DND-41 (cell line): ENCODE measurements around the gene NSG2.

Experiments
- ATAC-seq: fragments of 200-7000 bp; cut with Tn5 transposase; 3 replicates; pipeline ENCODE4 v1.9.1; 2021; ENCODE audit warnings: low read depth; ENCODE audit not compliant: insufficient read depth
- DNase-seq: peaks from one replicate; pipeline ENCODE4 v3.0.0-alpha.2; 2020
- H2AFZ ChIP-seq: 2 replicates; pipeline ENCODE4 v1.6.0; 2012; ENCODE audit warnings: low read depth, low read length
- H3K27ac ChIP-seq: 2 replicates; pipeline ENCODE4 v1.5.1; 2012; ENCODE audit warnings: low read length, inconsistent platforms
- H3K27me3 ChIP-seq: fragments of 200-600 bp; sonication (generic); 2 replicates; pipeline ENCODE4 v1.6.0; 2012; ENCODE audit warnings: low read length, mild to moderate bottlenecking, inconsistent platforms; ENCODE audit not compliant: insufficient read depth, poor library complexity
- H3K36me3 ChIP-seq: 2 replicates; pipeline ENCODE4 v1.5.1; 2012; ENCODE audit warnings: low read length, inconsistent platforms; ENCODE audit not compliant: insufficient read depth
- H3K4me1 ChIP-seq: 2 replicates; pipeline ENCODE4 v1.5.1; 2012; ENCODE audit warnings: mild to moderate bottlenecking, low read length; ENCODE audit not compliant: insufficient read depth
- H3K4me2 ChIP-seq: 2 replicates; pipeline ENCODE4 v1.6.0; 2012; ENCODE audit warnings: mild to moderate bottlenecking, moderate library complexity, low read length, inconsistent platforms; ENCODE audit not compliant: insufficient read depth
- H3K4me3 ChIP-seq, 2 experiments: fragments of 200-600 bp in 1 of 2; shearing (Covaris generic) in 1 of 2; 2 replicates each; pipeline ENCODE4 v1.5.1; 2012 to 2016; ENCODE audit warnings: inconsistent platforms in 2 of 2, low read length in 2 of 2, mild to moderate bottlenecking in 2 of 2, low read depth in 1 of 2, moderate library complexity in 1 of 2
- H3K79me2 ChIP-seq: 2 replicates; pipeline ENCODE4 v1.6.0; 2012; ENCODE audit warnings: low read length, inconsistent platforms; ENCODE audit not compliant: insufficient read depth
- H3K9ac ChIP-seq: 2 replicates; pipeline ENCODE4 v1.6.0; 2012; ENCODE audit warnings: low read depth, mild to moderate bottlenecking, inconsistent platforms, low read length, moderate library complexity
- H3K9me3 ChIP-seq: 2 replicates; pipeline ENCODE4 v1.5.1; 2012; ENCODE audit warnings: low read length, moderate library complexity, mild to moderate bottlenecking, inconsistent platforms; ENCODE audit not compliant: insufficient read depth, severe bottlenecking
- H4K20me1 ChIP-seq: 2 replicates; pipeline ENCODE4 v1.6.0; 2012; ENCODE audit warnings: low read length; ENCODE audit not compliant: insufficient read depth
- CTCF ChIP-seq: IDR thresholded peaks from 2 replicates; pipeline ENCODE4 v1.5.1; 2012; ENCODE audit warnings: borderline replicate concordance, low read length, moderate library complexity, mild to moderate bottlenecking; ENCODE audit not compliant: poor library complexity, severe bottlenecking; ENCODE audit errors: extremely low read depth
- EZH2 ChIP-seq: IDR thresholded peaks from 3 replicates; pipeline ENCODE4 v1.6.1; 2012; ENCODE audit warnings: borderline replicate concordance, low read depth, mild to moderate bottlenecking, moderate library complexity, low read length, inconsistent platforms; ENCODE audit not compliant: severe bottlenecking

NSG2 gene

GRCh38 chr5:174084691-174085154, 39.2 kb downstream of the NSG2 start:
- DNase-seq (no peak), ATAC-seq (no peak)
- TF ChIP-seq CTCF (no peak), EZH2 (no peak)
- H3K4me1 ChIP-seq, result no peaks in the 10 kb centered on the region
- no peak overlapping the region for H3K27ac ChIP-seq
- no peak overlapping the region for H2AFZ ChIP-seq
- H4K20me1 ChIP-seq, result no peaks in the 10 kb centered on the region
- H3K9me3 ChIP-seq, result no peaks in the 10 kb centered on the region
- no peak overlapping the region for H3K9ac ChIP-seq
- H3K36me3 ChIP-seq, result no peaks in the 10 kb centered on the region
- peaks cover 14% of the 10 kb centered on the region for H3K27me3 ChIP-seq
- H3K4me2 ChIP-seq, result no peak overlapping the region
- no peak overlapping the region for H3K4me3 ChIP-seq
- H3K79me2 ChIP-seq, result no peaks in the 10 kb centered on the region

DNA sequence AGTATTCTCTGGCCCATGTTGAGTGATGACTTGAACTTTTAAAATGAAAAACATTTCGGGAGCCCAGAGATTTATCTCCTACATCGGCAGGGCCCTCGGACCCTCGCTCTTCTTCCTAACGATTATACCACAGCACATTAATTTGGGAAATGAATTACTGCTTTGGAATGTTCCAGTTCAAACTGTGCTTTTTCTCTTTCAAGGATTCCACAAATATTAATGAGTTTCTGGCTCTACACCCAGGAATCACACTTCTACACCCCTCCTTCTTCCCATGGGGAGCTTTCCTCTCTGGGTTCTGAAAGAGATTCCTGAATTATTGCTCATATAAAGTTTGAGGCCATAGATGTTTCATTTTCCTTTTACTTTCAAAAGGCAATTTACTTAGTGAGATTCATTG, 41.2 kb downstream of the NSG2 start:
- Histone ChIP-seq H3K27ac (no peak overlapping the region), H3K4me3 (no peak overlapping the region), H3K4me2 (no peak overlapping the region), H3K79me2 (no peaks in the 10 kb centered on the region), H3K9me3 (no peaks in the 10 kb centered on the region), H3K9ac (no peak overlapping the region), H2AFZ (no peak overlapping the region), H3K36me3 (no peaks in the 10 kb centered on the region), H3K4me1 (no peaks in the 10 kb centered on the region), H4K20me1 (peaks cover 3% of the 10 kb centered on the region; the same call in 1 of the 2 replicates), H3K27me3 (peaks cover 28% of the 10 kb centered on the region)
- no peak for TF ChIP-seq CTCF
- TF ChIP-seq EZH2, result no peak
- ATAC-seq (no peak), DNase-seq (no peak)

DNA sequence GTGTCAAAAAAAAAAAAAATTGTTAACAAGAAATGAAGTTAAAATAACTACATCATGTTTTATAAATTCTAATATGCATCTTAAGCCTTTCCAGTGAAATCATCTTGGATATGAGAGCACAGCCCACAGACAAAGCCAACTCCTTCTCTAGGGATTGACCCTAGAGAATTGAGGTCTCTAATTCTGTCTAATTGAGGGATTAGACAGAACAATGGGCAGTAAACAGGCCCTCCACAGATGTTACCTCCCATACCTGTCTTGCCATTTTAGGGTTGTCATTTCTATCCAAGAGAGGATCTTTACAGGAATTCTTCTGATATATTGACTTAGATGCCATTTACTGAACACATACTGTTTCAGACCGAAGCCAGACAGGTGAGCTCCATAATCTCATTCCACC, 42.3 kb downstream of the NSG2 start:
- no peak overlapping the region for H3K4me3 ChIP-seq
- H4K20me1 ChIP-seq, result peaks cover 3% of the 10 kb centered on the region; the same call in 1 of the 2 replicates
- no peak overlapping the region for H3K4me2 ChIP-seq
- H3K27ac ChIP-seq, result no peak overlapping the region
- no peaks in the 10 kb centered on the region for H3K79me2 ChIP-seq
- ATAC-seq (no peak), DNase-seq (no peak)
- H3K9ac ChIP-seq, result no peak overlapping the region
- H3K4me1 ChIP-seq, result no peaks in the 10 kb centered on the region
- peaks cover 37% of the 10 kb centered on the region for H3K27me3 ChIP-seq
- TF ChIP-seq CTCF (no peak), EZH2 (no peak)
- no peak overlapping the region for H2AFZ ChIP-seq
- no peaks in the 10 kb centered on the region for H3K9me3 ChIP-seq
- no peaks in the 10 kb centered on the region for H3K36me3 ChIP-seq

GRCh38 chr5:174090129-174090528, 44.6 kb downstream of the NSG2 start:
- Histone ChIP-seq H3K79me2 (no peaks in the 10 kb centered on the region), H3K9ac (no peak overlapping the region), H3K4me2 (no peak overlapping the region), H2AFZ (no peak overlapping the region), H3K4me3 (no peak overlapping the region), H3K9me3 (no peaks in the 10 kb centered on the region), H3K36me3 (no peaks in the 10 kb centered on the region), H3K27me3 (peaks cover 42% of the 10 kb centered on the region), H3K4me1 (peaks cover 10% of the 10 kb centered on the region), H4K20me1 (peaks cover 12% of the 10 kb centered on the region; the same call in 1 of the 2 replicates), H3K27ac (no peak overlapping the region)
- ATAC-seq, result no peak
- DNase-seq, result no peak
- no peak for TF ChIP-seq EZH2
- TF ChIP-seq CTCF, result no peak
